ENCODE data around the gene SPPL3.

The SPPL3 gene

GRCh38 chr12:120725659-120726509 lies 178.3 kb downstream of the SPPL3 start, which contains the start of gene ACADS:
ACADS (plus strand) TSS chr12:120725826; CDS start chr12:120725886, 60 bp downstream.
- Mint-ChIP-seq H3K4me1 (ENCODE audit: low read depth) (peaks cover 14% of the 10 kb centered on the region), H3K4me3 (peak within 1 kb of the TSS; percentile 92), H3K9me3 (no peaks in the 10 kb centered on the region), H3K27ac (peak within 1 kb of the TSS; percentile 71), H3K27me3 (ENCODE audit: low read depth) (no peaks in the 10 kb centered on the region), H3K36me3 (ENCODE audit: low read depth) (peaks cover 27% of the 10 kb centered on the region)

GRCh38 chr12:120725151-120725658 lies 179.0 kb downstream of the SPPL3 start:
- H3K4me3 Mint-ChIP-seq = peak overlapping the region; percentile 92
- peaks cover 29% of the 10 kb centered on the region for H3K36me3 Mint-ChIP-seq (ENCODE audit: low read depth)
- H3K4me1 Mint-ChIP-seq (ENCODE audit: low read depth) = peaks cover 16% of the 10 kb centered on the region

GRCh38 chr12:120724720-120725119 lies 179.4 kb downstream of the SPPL3 start:
- Mint-ChIP-seq H3K4me3 (peak overlapping the region; percentile 92), H3K27ac (no peak overlapping the region), H3K9me3 (no peaks in the 10 kb centered on the region), H3K27me3 (ENCODE audit: low read depth) (no peaks in the 10 kb centered on the region), H3K4me1 (ENCODE audit: low read depth) (peaks cover 16% of the 10 kb centered on the region), H3K36me3 (ENCODE audit: low read depth) (peaks cover 26% of the 10 kb centered on the region)

More at GRCh38 chr12:120725151-120725658, 179.0 kb downstream of the SPPL3 start:
- peak overlapping the region; percentile 38 for H3K27ac Mint-ChIP-seq
- H3K9me3 Mint-ChIP-seq = no peaks in the 10 kb centered on the region
- H3K27me3 Mint-ChIP-seq (ENCODE audit: low read depth) = no peaks in the 10 kb centered on the region

- H3K4me1 Mint-ChIP-seq (ENCODE audit: low read depth) = peaks cover 31% of the 10 kb centered on the region
- H3K27ac Mint-ChIP-seq = no peak overlapping the region
- H3K9me3 Mint-ChIP-seq = no peaks in the 10 kb centered on the region
- H3K27me3 Mint-ChIP-seq (ENCODE audit: low read depth) = no peaks in the 10 kb centered on the region
- peaks cover 38% of the 10 kb centered on the region for H3K36me3 Mint-ChIP-seq (ENCODE audit: low read depth)
- no peak overlapping the region for H3K4me3 Mint-ChIP-seq
Measured at GRCh38 chr12:120722784-120723183, 181.4 kb downstream of the SPPL3 start.

GRCh38 chr12:120721866-120722265 lies 182.3 kb downstream of the SPPL3 start:
- H3K9me3 Mint-ChIP-seq = no peaks in the 10 kb centered on the region
- H3K36me3 Mint-ChIP-seq (ENCODE audit: low read depth) = peaks cover 41% of the 10 kb centered on the region
- H3K27ac Mint-ChIP-seq = no peak overlapping the region
- H3K27me3 Mint-ChIP-seq (ENCODE audit: low read depth) = no peaks in the 10 kb centered on the region
- peaks cover 31% of the 10 kb centered on the region for H3K4me1 Mint-ChIP-seq (ENCODE audit: low read depth)
- H3K4me3 Mint-ChIP-seq = no peak overlapping the region

DNA sequence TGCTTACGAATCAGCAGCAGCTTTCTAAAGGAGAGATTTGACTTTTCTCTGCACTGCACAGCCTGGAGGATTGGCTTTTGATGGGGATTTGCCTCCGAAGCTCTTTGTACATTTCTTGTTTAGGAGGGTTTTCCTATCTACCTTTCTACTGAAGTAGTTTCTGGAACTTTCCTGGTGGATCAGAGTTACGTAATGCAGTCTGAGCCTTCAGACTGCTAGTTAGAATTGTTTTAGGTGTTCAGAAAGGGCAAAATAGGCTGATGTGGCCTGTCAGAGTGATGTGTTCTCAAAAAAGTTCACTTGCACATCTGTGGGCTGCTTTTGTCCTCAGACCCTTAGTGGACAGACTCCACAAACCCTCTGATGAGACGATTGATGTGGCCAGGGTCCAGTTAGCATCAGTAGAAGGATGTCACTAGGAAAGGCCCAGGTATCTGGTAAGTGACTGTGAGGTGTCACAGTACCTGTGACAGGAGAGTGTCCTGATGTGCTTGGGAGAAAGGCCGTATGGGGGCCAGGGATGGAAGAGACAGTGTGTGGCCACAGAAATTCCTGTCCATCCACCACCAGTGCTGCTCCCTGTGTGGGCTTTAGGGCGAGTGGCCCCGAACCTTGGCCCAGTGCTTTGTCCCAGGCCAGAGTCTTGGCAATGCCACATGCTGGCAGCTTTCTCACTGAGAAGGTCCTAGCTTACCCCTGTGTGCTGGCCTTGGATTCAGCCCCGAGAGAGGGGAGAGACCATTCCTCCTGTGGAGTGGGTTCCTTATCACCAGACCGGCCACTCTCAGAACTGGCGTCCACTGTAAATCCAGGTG lies 183.0 kb downstream of the SPPL3 start:
- H3K27me3 Mint-ChIP-seq (ENCODE audit: low read depth) = no peaks in the 10 kb centered on the region
- peaks cover 28% of the 10 kb centered on the region for H3K4me1 Mint-ChIP-seq (ENCODE audit: low read depth)
- no peak overlapping the region for H3K4me3 Mint-ChIP-seq
- H3K9me3 Mint-ChIP-seq = no peaks in the 10 kb centered on the region
- H3K36me3 Mint-ChIP-seq (ENCODE audit: low read depth) = peaks cover 46% of the 10 kb centered on the region
- no peak overlapping the region for H3K27ac Mint-ChIP-seq

DNA sequence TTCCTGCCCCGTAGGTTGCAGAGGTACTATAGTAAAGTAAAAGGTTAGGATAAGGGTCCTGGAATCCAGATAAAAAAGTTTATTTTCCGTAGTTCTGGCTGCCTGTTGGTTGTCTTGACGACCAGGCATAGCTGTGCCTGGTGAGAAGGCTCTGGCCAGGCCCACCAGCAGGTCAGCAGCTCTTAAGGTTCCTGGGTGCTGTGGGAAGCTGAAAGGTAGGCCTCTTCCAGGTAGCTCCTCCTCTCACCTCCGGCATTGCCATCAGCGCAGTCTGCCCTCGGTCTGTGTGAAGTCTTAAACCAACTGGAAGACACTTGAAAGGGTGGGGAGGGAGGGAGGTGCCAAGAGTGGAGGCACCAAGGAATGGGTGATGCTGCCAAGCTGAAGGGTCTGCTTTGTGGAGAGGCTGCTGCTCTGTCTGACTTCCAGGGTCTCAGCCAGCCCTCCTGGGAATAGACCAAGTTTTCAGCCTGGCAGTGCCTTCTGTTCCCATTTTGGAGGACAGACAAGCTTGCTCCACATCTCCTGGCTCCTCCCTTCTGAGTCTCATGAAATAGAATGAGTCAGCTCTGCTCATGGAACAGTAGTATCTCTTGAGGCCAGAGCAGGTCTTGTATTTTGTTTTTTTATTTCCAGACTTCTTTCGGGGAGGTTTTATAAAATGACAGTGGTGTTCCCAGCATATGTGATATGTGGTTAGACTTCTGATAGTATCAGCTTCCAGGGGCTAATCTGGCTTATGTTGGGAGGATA lies 183.7 kb downstream of the SPPL3 start:
- Mint-ChIP-seq H3K4me3 (no peak overlapping the region), H3K27me3 (ENCODE audit: low read depth) (no peaks in the 10 kb centered on the region), H3K27ac (no peak overlapping the region), H3K4me1 (ENCODE audit: low read depth) (peaks cover 25% of the 10 kb centered on the region), H3K9me3 (no peaks in the 10 kb centered on the region), H3K36me3 (ENCODE audit: low read depth) (peaks cover 46% of the 10 kb centered on the region)

- Mint-ChIP-seq H3K9me3 (no peaks in the 10 kb centered on the region), H3K27ac (peak overlapping the region; percentile 20), H3K27me3 (ENCODE audit: low read depth) (no peaks in the 10 kb centered on the region), H3K36me3 (ENCODE audit: low read depth) (peaks cover 48% of the 10 kb centered on the region), H3K4me3 (no peak overlapping the region), H3K4me1 (ENCODE audit: low read depth) (peaks cover 19% of the 10 kb centered on the region)
Measured at GRCh38 chr12:120719496-120720233, 184.5 kb downstream of the SPPL3 start.

DNA sequence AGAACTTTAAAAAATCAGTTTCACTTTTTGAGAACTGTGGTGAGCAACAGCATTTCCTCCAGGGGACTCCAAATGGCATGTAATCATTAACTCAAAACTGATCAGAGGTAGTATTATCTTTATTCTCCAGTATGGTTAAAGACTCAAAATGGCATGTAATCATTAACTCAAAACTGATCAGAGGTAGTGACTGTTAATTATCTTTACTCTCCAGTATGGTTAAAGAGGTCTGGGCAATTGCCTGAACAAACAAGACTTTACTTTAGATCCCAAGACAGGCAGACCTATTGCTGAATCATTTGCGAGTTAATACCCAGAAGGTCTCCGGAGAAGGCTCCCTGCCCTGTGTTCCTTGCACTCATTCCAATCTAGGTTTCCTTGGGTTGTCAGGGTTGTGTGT lies 185.1 kb downstream of the SPPL3 start:
- H3K4me1 Mint-ChIP-seq (ENCODE audit: low read depth) = peaks cover 21% of the 10 kb centered on the region
- peaks cover 46% of the 10 kb centered on the region for H3K36me3 Mint-ChIP-seq (ENCODE audit: low read depth)
- no peaks in the 10 kb centered on the region for H3K27me3 Mint-ChIP-seq (ENCODE audit: low read depth)
- no peak overlapping the region for H3K4me3 Mint-ChIP-seq
- H3K9me3 Mint-ChIP-seq = no peaks in the 10 kb centered on the region
- H3K27ac Mint-ChIP-seq = peak overlapping the region; percentile 46

DNA sequence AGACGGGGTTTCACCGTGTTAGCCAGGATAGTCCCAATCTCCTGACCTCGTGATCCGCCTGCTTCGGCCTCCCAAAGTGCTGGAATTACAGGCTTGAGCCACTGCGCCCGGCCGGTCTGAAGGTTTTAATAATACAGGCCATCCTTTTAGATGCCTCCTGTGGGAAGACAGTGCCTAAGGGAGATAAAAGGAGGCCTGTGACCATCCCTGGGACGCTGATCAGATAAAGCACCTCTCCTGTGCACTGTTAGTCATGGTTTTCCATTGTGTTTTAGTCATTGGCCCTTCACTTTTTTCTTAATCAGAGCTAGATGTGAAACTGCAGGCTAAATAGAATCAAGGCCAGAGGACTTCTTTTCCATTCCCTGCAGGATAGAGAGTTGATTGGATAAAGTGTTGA lies 186.1 kb downstream of the SPPL3 start:
- Mint-ChIP-seq H3K36me3 (ENCODE audit: low read depth) (peaks cover 47% of the 10 kb centered on the region), H3K27ac (no peak overlapping the region), H3K27me3 (ENCODE audit: low read depth) (no peaks in the 10 kb centered on the region), H3K4me3 (no peak overlapping the region), H3K4me1 (ENCODE audit: low read depth) (peaks cover 29% of the 10 kb centered on the region), H3K9me3 (no peaks in the 10 kb centered on the region)

GRCh38 chr12:120713861-120714482 lies 190.2 kb downstream of the SPPL3 start:
- Mint-ChIP-seq H3K9me3 (no peaks in the 10 kb centered on the region), H3K4me1 (ENCODE audit: low read depth) (peaks cover 42% of the 10 kb centered on the region), H3K27ac (peak overlapping the region; percentile 33), H3K36me3 (ENCODE audit: low read depth) (peaks cover 27% of the 10 kb centered on the region), H3K4me3 (peak overlapping the region; percentile 65), H3K27me3 (ENCODE audit: low read depth) (no peaks in the 10 kb centered on the region)

DNA sequence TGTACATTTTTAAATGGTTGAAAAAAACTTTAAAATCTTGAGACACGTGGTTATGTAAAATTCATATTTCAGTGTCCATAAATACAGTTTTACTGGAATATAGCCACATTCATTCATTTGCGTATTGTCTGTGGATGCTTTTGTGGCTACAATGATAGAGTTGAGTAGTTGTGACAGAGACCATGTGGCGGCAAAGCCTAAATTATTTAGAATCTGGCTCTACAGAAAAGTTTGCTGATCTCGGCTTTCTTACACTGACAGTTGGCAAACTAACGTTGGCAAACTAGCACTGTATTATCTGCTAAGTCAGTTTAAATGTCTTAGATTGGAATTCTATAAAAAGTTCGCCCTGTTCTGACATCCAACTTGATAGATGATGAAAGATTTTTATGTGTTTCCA lies 191.5 kb downstream of the SPPL3 start:
- Mint-ChIP-seq H3K4me1 (ENCODE audit: low read depth) (peaks cover 33% of the 10 kb centered on the region), H3K27me3 (ENCODE audit: low read depth) (no peaks in the 10 kb centered on the region), H3K9me3 (no peaks in the 10 kb centered on the region), H3K36me3 (ENCODE audit: low read depth) (peaks cover 18% of the 10 kb centered on the region), H3K27ac (no peak overlapping the region), H3K4me3 (no peak overlapping the region)

Measured in T-helper 1 cell treated with Interleukin-12 subunit alpha and Interleukin-12 subunit beta and Interleukin-4 antibody, amounts not matched to agents 30 μg/mL and 1 μg/mL, for 36 hours (primary cell).